ENCODE data around the gene LARGE1. TPM values are rescaled to one million over a fixed set of nuclear protein-coding genes. Genes with fewer than 3 reads are reported as not detected.

Gene LARGE1
- total and polyA plus RNA-seq, 2 of the 4 experiments (the other 2 are of a cell fraction) = 6.2 to 12.4 TPM

DNA sequence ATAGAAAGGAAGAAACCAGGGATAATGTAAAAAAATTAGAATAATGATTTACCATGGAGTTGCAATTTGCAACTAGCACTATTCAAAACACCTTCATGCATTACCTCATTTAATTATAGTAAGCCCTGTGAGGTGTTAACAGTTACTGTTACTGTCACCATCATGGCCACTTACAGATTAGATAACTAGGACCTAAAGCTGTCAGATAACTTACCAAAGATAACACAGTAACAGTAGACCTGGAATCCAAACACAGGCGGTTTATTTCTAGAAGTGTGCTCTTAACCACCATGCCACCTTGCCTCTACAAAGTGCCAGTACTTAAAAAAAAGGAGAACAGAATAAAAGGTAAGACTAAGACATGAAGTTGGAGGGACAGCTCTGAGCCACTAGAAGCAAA lies 11.1 kb upstream of the LARGE1 start:
- DNase-seq (no peak), ATAC-seq (ENCODE audit: low read depth) (no peak)
- Histone ChIP-seq H3K4me2 (ENCODE audit: low read depth, low read length) (no peak overlapping the region), H2BK5ac (ENCODE audit: low read depth, low read length, poor library complexity, severe bottlenecking) (no peak overlapping the region), H3K4me3 (ENCODE audit: insufficient read depth, low read depth, low read length) (no peak overlapping the region), H3K9me1 (ENCODE audit: insufficient read depth, low read length) (no peaks in the 10 kb centered on the region), H2AFZ (replicated peaks; ENCODE audit: low read length, poor library complexity) (no peak overlapping the region), H4K91ac (ENCODE audit: insufficient read depth, low read depth, low read length) (no peak overlapping the region), H4K20me1 (ENCODE audit: insufficient read depth, low read length) (no peaks in the 10 kb centered on the region), H3K23ac (ENCODE audit: low read depth, low read length) (no peak overlapping the region), H3K27me3 (ENCODE audit: control insufficient read depth, insufficient read depth, low read length) (peaks cover 4% of the 10 kb centered on the region), H3K27ac (ENCODE audit: insufficient read depth, low read length) (no peak overlapping the region), H3K9me3 (ENCODE audit: control insufficient read depth, insufficient read depth, low read length) (no peaks in the 10 kb centered on the region), H3K4ac (ENCODE audit: low read depth, low read length) (no peak overlapping the region), H3K18ac (ENCODE audit: low read depth, low read length) (no peak overlapping the region), H3K79me1 (ENCODE audit: low read depth in 1 of 2, low read length in 2 of 2) (no peaks in the 10 kb centered on the region), H2BK120ac (ENCODE audit: low read depth, low read length) (no peak overlapping the region), H2BK15ac (ENCODE audit: low read depth, low read length) (no peak overlapping the region), H3K36me3 (ENCODE audit: control insufficient read depth, insufficient read depth, low read length) (no peaks in the 10 kb centered on the region), H3K9ac (ENCODE audit: low read depth, low read length) (no peak overlapping the region), H2AK5ac (ENCODE audit: low read depth, low read length) (no peak overlapping the region), H2AK9ac (replicated peaks; ENCODE audit: low read depth, low read length, poor library complexity) (no peak overlapping the region), H2BK20ac (ENCODE audit: low read depth, low read length) (no peak overlapping the region), H3K14ac (replicated peaks; ENCODE audit: low read depth, low read length) (no peak overlapping the region), H4K5ac (ENCODE audit: low read depth, low read length) (no peak overlapping the region), H3K4me1 (ENCODE audit: control insufficient read depth, insufficient read depth, low read length) (no peaks in the 10 kb centered on the region), H4K8ac (ENCODE audit: low read depth in 2 of 2, low read length in 2 of 2) (no peak overlapping the region), H3K56ac (ENCODE audit: extremely low read depth, insufficient read depth, low read length) (no peak overlapping the region)
- intact Hi-C loops (cut with micrococcal nuclease) = no loop called here
- no CpG with 5 or more reads among the region's 1 CpG for WGBS, 2 experiments (ENCODE audit: extremely low coverage in 2 of 2, insufficient read length in 1 of 2)
- CTCF ChIA-PET = interaction anchor here (0.6 kb wide), 3 partner anchors 219 to 636 kb away, joined by 3 to 6 read pairs (median 3); no protein-coding TSS in a partner anchor
- no TSS peak for BruUV-seq (replicated peaks)
- in situ Hi-C loops (cut with MboI; ENCODE audit: low sequenced_read_pairs) = no loop called here
- POLR2A ChIA-PET (ENCODE audit: unreplicated experiment) = no interaction called here
- dilution Hi-C loops (cut with HindIII; ENCODE audit: low sequenced_read_pairs, unreplicated experiment) = no loop called here
- TF ChIP-seq MXI1 (IDR thresholded peaks at IDR 0.05; ENCODE audit: borderline replicate concordance, low read depth, low read length) = no peak
- TF ChIP-seq BHLHE40 (IDR thresholded peaks at IDR 0.05; ENCODE audit: low read depth, low read length) = no peak
- no peak for TF ChIP-seq FOS (IDR thresholded peaks at IDR 0.05; ENCODE audit: low read depth, low read length)
- no peak for TF ChIP-seq MAZ (IDR thresholded peaks at IDR 0.05; ENCODE audit: borderline replicate concordance, low read depth, low read length)
- TF ChIP-seq POLR2A (IDR thresholded peaks at IDR 0.05; ENCODE audit: low read depth, low read length) = no peak
- no peak for TF ChIP-seq SMC3 (IDR thresholded peaks at IDR 0.05; ENCODE audit: low read depth, low read length)
- TF ChIP-seq CHD1 (IDR thresholded peaks at IDR 0.05; ENCODE audit: low read depth, low read length) = no peak
- no peak for TF ChIP-seq RCOR1 (IDR thresholded peaks at IDR 0.05; ENCODE audit: insufficient replicate concordance, low read length)
- TF ChIP-seq CEBPB (IDR thresholded peaks at IDR 0.05; ENCODE audit: low read depth, low read length) = no peak
- TF ChIP-seq RFX5 (IDR thresholded peaks at IDR 0.05; ENCODE audit: low read depth, low read length) = no peak

Measured in IMR-90 (cell line).